HG03442 (cell line): ENCODE measurements around the gene HSFY1.
A peak's percentile ranks its signal among the peaks of the same experiment; 100 is the strongest.
"Not testable (repeated sequence)": the region's sequence is repeated elsewhere in the genome, so short reads cannot be mapped to it uniquely, and the experiment has no call there.

ENCODE experiments used
- ATAC-seq: cut with Tn5 transposase; IDR thresholded peaks from one replicate; pipeline ENCODE4 v1.9.1; 2021; ENCODE audit warnings: mild to moderate bottlenecking, moderate library complexity; ENCODE audit not compliant: unreplicated experiment

The HSFY1 gene

GRCh38 chrY:18546420-18546819 lies at the start of gene HSFY1:
Gene HSFY1, plus strand, starts transcription at chrY:18546720. Its CDS starts 68 bp downstream, at chrY:18546788.
- not testable (repeated sequence) for ATAC-seq

GRCh38 chrY:18504266-18504665 lies 42.3 kb upstream of the HSFY1 start:
- peak; percentile 68 for ATAC-seq

DNA sequence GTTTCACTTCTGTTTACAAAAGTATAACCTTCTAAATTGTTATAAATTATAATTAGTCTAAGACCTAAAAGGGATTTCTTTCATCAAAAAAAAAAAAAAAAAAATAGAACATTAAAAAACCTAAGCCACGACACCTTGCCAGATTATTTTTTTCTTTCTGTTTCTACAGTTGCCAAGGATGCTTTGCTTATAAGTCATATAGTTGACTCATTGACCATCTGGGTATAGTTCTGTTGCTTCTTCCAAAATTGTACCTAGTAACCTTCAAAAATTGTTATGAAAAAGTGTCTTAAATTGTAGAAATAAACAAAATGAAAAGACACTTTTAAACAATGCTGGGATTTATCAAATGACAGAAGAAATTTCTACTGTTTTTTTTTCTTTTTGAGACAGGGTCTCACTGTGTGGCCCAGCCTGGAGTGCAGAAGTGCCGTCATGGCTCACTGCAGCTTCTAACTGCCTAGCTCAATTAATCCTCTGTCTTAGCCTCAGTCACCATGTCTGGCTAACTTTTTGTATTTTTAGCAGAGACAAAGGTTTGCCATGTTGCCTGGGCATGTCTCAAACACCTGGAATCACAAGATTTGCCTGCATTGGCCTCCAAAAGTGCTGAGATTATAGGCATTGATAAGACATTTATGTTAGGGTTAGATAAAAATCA lies 15.4 kb upstream of the HSFY1 start:
- ATAC-seq, result not testable (repeated sequence)

DNA sequence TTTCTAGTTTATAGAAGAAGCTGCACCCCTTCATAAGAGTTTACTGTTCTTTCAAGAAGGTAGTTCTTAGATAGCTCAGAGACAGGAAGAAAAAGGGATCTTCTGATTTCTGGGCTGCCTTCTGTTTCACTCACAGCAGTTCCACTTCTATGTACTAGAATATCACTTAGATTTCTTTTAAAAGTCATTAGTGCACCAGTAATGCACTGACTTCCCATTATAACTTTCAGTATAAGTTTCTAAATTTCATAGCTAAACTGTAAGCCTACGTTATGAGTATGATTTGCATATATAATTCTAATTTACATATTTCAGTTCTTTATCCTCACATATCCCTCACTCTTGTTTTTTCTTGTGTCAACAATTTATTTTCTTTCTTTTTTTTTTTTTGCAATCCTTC lies 7.6 kb upstream of the HSFY1 start:
- ATAC-seq, result not testable (repeated sequence)

DNA sequence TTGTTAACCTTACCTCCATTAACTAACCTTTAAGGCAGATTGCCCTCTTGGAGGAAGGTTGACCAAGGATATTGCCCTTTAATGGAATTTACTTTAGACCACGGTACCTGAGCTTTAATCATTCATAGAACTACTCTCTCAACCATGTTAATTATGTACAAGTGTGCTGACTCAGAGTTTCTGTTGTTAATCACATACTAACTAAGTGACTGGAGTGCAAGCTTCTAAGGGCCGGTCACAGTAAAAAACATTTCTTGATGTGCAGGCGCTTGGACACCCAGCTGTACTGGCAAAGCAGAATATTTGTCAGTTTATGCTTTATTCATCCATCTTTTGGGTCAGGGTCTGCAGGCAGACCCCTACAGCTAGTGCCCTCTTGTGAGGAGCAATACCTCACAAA lies 6.6 kb downstream of the HSFY1 start:
- ATAC-seq, result not testable (repeated sequence)

- not testable (repeated sequence) for ATAC-seq
Observed at GRCh38 chrY:18565915-18566314, 19.4 kb downstream of the HSFY1 start.
